ENCODE measurements around the gene ILF3. TPM values are rescaled to one million over a fixed set of nuclear protein-coding genes. Genes with fewer than 3 reads are reported as not detected.

The ILF3 gene
- total RNA-seq, 1 experiment from 2014 or later: 326 TPM

GRCh38 chr19:10712754-10713153 is 58.6 kb downstream of the ILF3 start:
- POLR2A ChIA-PET (ENCODE audit: unreplicated experiment): no interaction called here
- H3F3A ChIP-seq (ENCODE audit: insufficient read depth, low read depth): peaks cover 28% of the 10 kb centered on the region
- H3K27me3 ChIP-seq (ENCODE audit: insufficient read depth, low read depth): no peaks in the 10 kb centered on the region
- H3K36me3 ChIP-seq (ENCODE audit: low read depth): 0 out of 2 replicates have a peak, but pooled peaks cover 5% of the 10 kb centered on the region
- no peak overlapping the region for H3K27ac ChIP-seq
- no peak overlapping the region for H3K4me2 ChIP-seq
- H3K9me3 ChIP-seq (ENCODE audit: insufficient read depth, low read depth): no peaks in the 10 kb centered on the region
- TF ChIP-seq CTCF (conservative IDR thresholded peaks at IDR 0.05) (no peak), EZH2 (IDR thresholded peaks at IDR 0.05; ENCODE audit: low read depth) (no peak)
- H3K79me2 ChIP-seq (ENCODE audit: low read depth): no peaks in the 10 kb centered on the region
- no peaks in the 10 kb centered on the region for H3K4me1 ChIP-seq (replicated peaks; ENCODE audit: insufficient read depth)
- H3K9me2 ChIP-seq (ENCODE audit: insufficient read depth): no peaks in the 10 kb centered on the region
- no peak for DNase-seq
- no TSS peak for BruUV-seq (replicated peaks)
- H3K4me3 ChIP-seq: no peak overlapping the region
- intact Hi-C loops (cut with micrococcal nuclease; ENCODE audit: unreplicated experiment): no loop called here
- no peak overlapping the region for H2AFZ ChIP-seq
- CTCF ChIA-PET: interaction anchor here (0.5 kb wide), 1 partner anchor 10 kb away, joined by 9 read pairs; no protein-coding TSS in a partner anchor
- no peaks in the 10 kb centered on the region for H4K20me1 ChIP-seq (ENCODE audit: insufficient read depth)

GRCh38 chr19:10713317-10713716 is 59.2 kb downstream of the ILF3 start:
- peaks cover 3% of the 10 kb centered on the region for H3K79me2 ChIP-seq (ENCODE audit: low read depth)
- H3K9me3 ChIP-seq (ENCODE audit: insufficient read depth, low read depth): no peaks in the 10 kb centered on the region
- POLR2A ChIA-PET (ENCODE audit: unreplicated experiment): no interaction called here
- no peak overlapping the region for H3K4me3 ChIP-seq
- peaks cover 28% of the 10 kb centered on the region for H3F3A ChIP-seq (ENCODE audit: insufficient read depth, low read depth)
- no TSS peak for BruUV-seq (replicated peaks)
- H3K36me3 ChIP-seq (ENCODE audit: low read depth): 0 out of 2 replicates have a peak, but pooled peaks cover 5% of the 10 kb centered on the region
- H3K27me3 ChIP-seq (ENCODE audit: insufficient read depth, low read depth): no peaks in the 10 kb centered on the region
- CTCF ChIA-PET: interaction anchor here (0.5 kb wide), 1 partner anchor 10 kb away, joined by 9 read pairs; no protein-coding TSS in a partner anchor
- intact Hi-C loops (cut with micrococcal nuclease; ENCODE audit: unreplicated experiment): no loop called here
- H3K9me2 ChIP-seq (ENCODE audit: insufficient read depth): no peaks in the 10 kb centered on the region
- no peaks in the 10 kb centered on the region for H4K20me1 ChIP-seq (ENCODE audit: insufficient read depth)
- TF ChIP-seq CTCF (conservative IDR thresholded peaks at IDR 0.05) (no peak), EZH2 (IDR thresholded peaks at IDR 0.05; ENCODE audit: low read depth) (no peak)
- no peaks in the 10 kb centered on the region for H3K4me1 ChIP-seq (replicated peaks; ENCODE audit: insufficient read depth)
- DNase-seq: peak in 1 of 2 experiments; percentile 31
- no peak overlapping the region for H2AFZ ChIP-seq
- H3K27ac ChIP-seq: no peak overlapping the region
- no peak overlapping the region for H3K4me2 ChIP-seq

- no peaks in the 10 kb centered on the region for H3K9me3 ChIP-seq (ENCODE audit: insufficient read depth, low read depth)
- intact Hi-C loops (cut with micrococcal nuclease; ENCODE audit: unreplicated experiment): loop anchor here (1.0 to 5.0 kb wide), 7 partner anchors 32 to 300 kb away; partner anchors contain the start of gene TMED1
- no peak overlapping the region for H2AFZ ChIP-seq
- H3K4me2 ChIP-seq: peak overlapping the region; percentile 31
- peaks cover 12% of the 10 kb centered on the region for H3K4me1 ChIP-seq (replicated peaks; ENCODE audit: insufficient read depth)
- no TSS peak for BruUV-seq (replicated peaks)
- peaks cover 6% of the 10 kb centered on the region; the same call in 1 of the 2 replicates for H3K36me3 ChIP-seq (ENCODE audit: low read depth)
- H3K27me3 ChIP-seq (ENCODE audit: insufficient read depth, low read depth): no peaks in the 10 kb centered on the region
- no peak overlapping the region for H3K4me3 ChIP-seq
- H3K9me2 ChIP-seq (ENCODE audit: insufficient read depth): no peaks in the 10 kb centered on the region
- H3K27ac ChIP-seq: no peak overlapping the region
- H3F3A ChIP-seq (ENCODE audit: insufficient read depth, low read depth): peaks cover 24% of the 10 kb centered on the region
- peaks cover 40% of the 10 kb centered on the region for H3K79me2 ChIP-seq (ENCODE audit: low read depth)
- peaks cover 34% of the 10 kb centered on the region for H4K20me1 ChIP-seq (ENCODE audit: insufficient read depth)
- CTCF ChIA-PET: interaction anchor here (0.6 to 3.4 kb wide), 6 partner anchors 57 to 154 kb away, joined by 3 to 24 read pairs (median 4); partner anchors contain the start of gene TMED1
- TF ChIP-seq EZH2 (IDR thresholded peaks at IDR 0.05; ENCODE audit: low read depth): no peak
- TF ChIP-seq CTCF (conservative IDR thresholded peaks at IDR 0.05): no peak
- DNase-seq: no peak
- POLR2A ChIA-PET (ENCODE audit: unreplicated experiment): interaction anchor here (0.5 to 1.0 kb wide), 7 partner anchors 20 to 487 kb away, joined by 3 to 17 read pairs (median 5); partner anchors contain the start of gene TMED1
These were observed 62.9 kb downstream of the ILF3 start for GRCh38 chr19:10717054-10717355.

All from PC-9 (cell line).